HG02798 (cell line): ENCODE results near the gene OR5A2.
A peak's percentile ranks its signal among the peaks of the same experiment; 100 is the strongest.
"Not testable (repeated sequence)": the region's sequence is repeated elsewhere in the genome, so short reads cannot be mapped to it uniquely, and the experiment has no call there.

Experiments used
- ATAC-seq: cut with Tn5 transposase; IDR thresholded peaks from one replicate; pipeline ENCODE4 v1.9.1; 2021; ENCODE audit warnings: mild to moderate bottlenecking; ENCODE audit not compliant: unreplicated experiment, poor library complexity

OR5A2 gene

GRCh38 chr11:59426361-59427067 lies at the start of gene OR5A2:
Gene OR5A2 (minus strand): TSS chr11:59426413. CDS start chr11:59422953, 3,460 bp downstream.
- no peak for ATAC-seq

GRCh38 chr11:59475176-59475575 lies 49.0 kb upstream of the OR5A2 start:
- ATAC-seq, result no peak

- no peak for ATAC-seq
These were observed 46.8 kb upstream of the OR5A2 start, which contains the start of gene OR4D10 for GRCh38 chr11:59473015-59473414. Gene OR4D10 (plus strand): TSS chr11:59473315. CDS start chr11:59477430, 4,115 bp downstream.

GRCh38 chr11:59463190-59463641 lies 37.0 kb upstream of the OR5A2 start:
- ATAC-seq, result no peak

GRCh38 chr11:59459916-59460315 lies 33.7 kb upstream of the OR5A2 start:
- ATAC-seq, result no peak

- no peak for ATAC-seq
These were observed 30.4 kb upstream of the OR5A2 start, which contains the start of gene OR4D6 for GRCh38 chr11:59456661-59457060. Gene OR4D6 (plus strand): TSS chr11:59456961. CDS start chr11:59456961, 0 bp downstream.

GRCh38 chr11:59448484-59448883 lies 22.3 kb upstream of the OR5A2 start:
- no peak for ATAC-seq

GRCh38 chr11:59445624-59446023 lies 19.4 kb upstream of the OR5A2 start:
- ATAC-seq, result not testable (repeated sequence)

GRCh38 chr11:59437770-59438169 lies 11.6 kb upstream of the OR5A2 start:
- no peak for ATAC-seq

- no peak for ATAC-seq
These were observed 10.0 kb upstream of the OR5A2 start, which contains the start of gene OR5A1 for GRCh38 chr11:59436169-59436568. Gene OR5A1 (plus strand): TSS chr11:59436469. CDS start chr11:59443169, 6,700 bp downstream.

- peak; percentile 89 for ATAC-seq
These were observed 3.8 kb upstream of the OR5A2 start for GRCh38 chr11:59429924-59430516.

- no peak for ATAC-seq
These were observed 812 bp upstream of the OR5A2 start for GRCh38 chr11:59427068-59427382.

- ATAC-seq, result no peak
These were observed 1.1 kb downstream of the OR5A2 start for GRCh38 chr11:59425131-59425530.

GRCh38 chr11:59423835-59424234 lies 2.4 kb downstream of the OR5A2 start:
- no peak for ATAC-seq

- no peak for ATAC-seq
These were observed 8.1 kb downstream of the OR5A2 start for GRCh38 chr11:59418156-59418555.

- ATAC-seq, result no peak
These were observed 9.2 kb downstream of the OR5A2 start for GRCh38 chr11:59417023-59417422.

- no peak for ATAC-seq
These were observed 9.6 kb downstream of the OR5A2 start for GRCh38 chr11:59416613-59417012.

- no peak for ATAC-seq
These were observed 11.1 kb downstream of the OR5A2 start for GRCh38 chr11:59415111-59415510.

GRCh38 chr11:59413646-59414045 lies 12.6 kb downstream of the OR5A2 start:
- no peak for ATAC-seq

- no peak for ATAC-seq
These were observed 22.7 kb downstream of the OR5A2 start for GRCh38 chr11:59403546-59403945.

GRCh38 chr11:59401262-59401552 lies 25.0 kb downstream of the OR5A2 start:
- ATAC-seq, result no peak
